Measurements from ENCODE around the gene CDCP1.
A peak's percentile ranks its signal among the peaks of the same experiment; 100 is the strongest.
"Not testable (repeated sequence)": the region's sequence is repeated elsewhere in the genome, so short reads cannot be mapped to it uniquely, and the experiment has no call there.

CDCP1 gene

GRCh38 chr3:45054196-45054857 lies 91.9 kb downstream of the CDCP1 start:
- DNase-seq, result peak; percentile 38

GRCh38 chr3:45053805-45054195 lies 92.4 kb downstream of the CDCP1 start:
- not testable (repeated sequence) for DNase-seq

DNA sequence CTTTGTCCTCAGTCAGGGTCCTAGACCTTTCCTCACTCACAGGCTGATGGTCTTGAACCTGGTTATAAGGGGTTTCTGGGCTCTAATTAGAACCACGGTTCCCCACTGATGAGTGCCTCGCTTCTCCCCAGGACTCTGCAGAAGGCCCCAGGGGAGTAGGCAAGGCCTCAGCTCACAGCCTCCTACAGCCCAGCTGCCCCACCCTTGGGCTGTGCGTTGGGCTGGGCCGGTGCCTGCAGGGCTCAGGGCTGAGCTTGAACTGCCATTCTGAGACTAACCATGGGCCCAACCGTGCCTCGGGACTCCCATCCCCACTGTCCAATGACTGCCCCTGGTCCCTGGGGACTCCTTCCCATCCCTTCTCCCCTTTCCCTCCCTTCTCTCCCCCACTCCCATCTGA lies 94.5 kb downstream of the CDCP1 start:
- no peak for DNase-seq

DNA sequence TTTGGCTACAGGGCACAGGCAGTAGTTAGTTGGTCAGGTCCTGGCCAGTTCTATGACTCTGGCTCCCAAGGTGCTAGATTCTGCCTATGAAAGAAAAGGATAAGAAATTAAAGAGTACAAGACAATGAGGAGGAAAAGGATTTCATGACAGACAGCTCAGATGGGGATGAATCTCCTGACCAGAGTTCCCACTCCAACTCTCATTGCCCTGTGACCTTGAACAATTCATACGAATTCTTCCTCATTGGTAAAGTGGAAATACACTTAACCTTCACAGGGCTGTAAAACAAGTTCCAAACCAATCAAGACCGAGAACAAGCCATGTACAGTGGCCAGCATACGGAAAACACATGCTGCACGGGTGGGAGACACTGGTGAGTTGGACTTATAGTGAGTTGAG lies 96.4 kb downstream of the CDCP1 start:
- no peak for DNase-seq

DNA sequence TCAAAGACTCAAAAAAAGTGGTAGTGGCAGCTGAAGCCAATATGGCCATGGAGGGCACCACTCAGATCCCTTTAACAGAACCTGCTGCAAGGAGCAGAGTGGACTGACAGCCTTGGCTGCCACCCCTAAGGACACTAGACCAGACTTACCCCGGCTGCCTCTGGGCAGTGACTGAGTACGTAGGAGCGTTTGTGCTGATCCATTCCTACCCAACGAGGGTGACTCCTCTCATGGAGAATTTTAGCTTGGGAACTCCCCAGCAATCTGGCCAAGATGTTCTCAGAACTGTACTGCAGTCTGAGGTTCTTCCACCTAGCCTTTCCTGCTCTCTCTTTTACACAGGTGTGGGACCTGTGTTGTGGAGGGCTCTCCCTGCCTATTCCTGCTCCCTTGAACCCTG lies 97.9 kb downstream of the CDCP1 start:
- DNase-seq, result no peak

DNA sequence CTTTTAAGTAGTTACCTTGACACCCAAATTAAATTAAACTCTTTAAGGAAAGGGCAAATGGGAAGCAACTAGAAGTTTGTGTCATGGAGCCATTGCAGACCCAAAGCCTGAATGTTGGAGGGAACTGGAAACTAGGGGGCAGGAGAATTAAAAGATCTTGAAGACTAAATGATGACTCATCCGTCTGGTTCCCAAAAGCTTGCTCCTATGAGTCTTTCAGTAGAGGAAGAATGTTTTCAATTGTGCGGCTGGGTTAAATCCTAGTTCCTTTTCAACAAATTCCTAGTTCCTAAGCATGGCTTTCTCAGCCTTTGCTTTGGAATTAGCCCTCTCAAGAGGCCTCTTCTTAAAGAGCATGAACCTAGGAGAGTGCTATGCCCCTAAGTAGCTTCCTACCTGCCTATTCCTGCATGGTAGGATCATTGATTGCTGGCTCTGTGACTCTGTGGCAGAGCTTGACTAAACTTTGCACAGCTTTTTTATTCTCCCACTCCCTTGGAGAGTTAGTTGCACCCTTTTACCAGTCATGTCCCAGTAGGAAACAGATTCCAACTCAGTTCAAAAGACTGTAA lies 102.4 kb downstream of the CDCP1 start:
- DNase-seq, result peak; percentile 87

- DNase-seq, result no peak
These were observed 104.0 kb downstream of the CDCP1 start for GRCh38 chr3:45042162-45042561.

- no peak for DNase-seq
These were observed 104.5 kb downstream of the CDCP1 start for GRCh38 chr3:45041666-45042065.

GRCh38 chr3:45037720-45038455 lies 108.3 kb downstream of the CDCP1 start:
- peak; percentile 97 for DNase-seq

DNA sequence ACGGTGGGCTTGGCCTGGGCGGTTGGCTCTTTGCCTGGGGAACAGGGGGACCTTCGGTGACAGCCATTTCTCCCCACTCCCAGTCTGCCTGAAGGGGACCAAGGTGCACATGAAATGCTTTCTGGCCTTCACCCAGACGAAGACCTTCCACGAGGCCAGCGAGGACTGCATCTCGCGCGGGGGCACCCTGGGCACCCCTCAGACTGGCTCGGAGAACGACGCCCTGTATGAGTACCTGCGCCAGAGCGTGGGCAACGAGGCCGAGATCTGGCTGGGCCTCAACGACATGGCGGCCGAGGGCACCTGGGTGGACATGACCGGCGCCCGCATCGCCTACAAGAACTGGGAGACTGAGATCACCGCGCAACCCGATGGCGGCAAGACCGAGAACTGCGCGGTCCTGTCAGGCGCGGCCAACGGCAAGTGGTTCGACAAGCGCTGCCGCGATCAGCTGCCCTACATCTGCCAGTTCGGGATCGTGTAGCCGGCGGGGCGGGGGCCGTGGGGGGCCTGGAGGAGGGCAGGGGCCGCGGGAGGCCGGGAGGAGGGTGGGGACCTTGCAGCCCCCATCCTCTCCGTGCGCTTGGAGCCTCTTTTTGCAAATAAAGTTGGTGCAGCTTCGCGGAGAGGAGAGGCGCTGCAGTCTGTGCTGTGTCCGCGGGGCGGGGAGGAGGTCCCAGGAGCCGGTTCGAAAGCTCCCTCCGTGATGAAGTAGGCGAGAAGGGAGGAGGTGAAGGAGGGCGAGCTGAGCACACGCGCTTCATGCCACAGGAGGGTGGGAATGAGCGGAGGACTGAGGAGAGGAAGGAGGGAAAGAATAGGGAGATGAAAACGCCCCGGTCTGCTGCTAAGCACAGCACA lies 110.5 kb downstream of the CDCP1 start:
- DNase-seq, result peak; percentile 27

- DNase-seq, result peak; percentile 81
These were observed 111.4 kb downstream of the CDCP1 start for GRCh38 chr3:45034612-45035252.

- peak; percentile 41 for DNase-seq
These were observed 112.4 kb downstream of the CDCP1 start for GRCh38 chr3:45033791-45034190.
